ENCODE measurements around the gene KLRG1. TPM values are rescaled to one million over a fixed set of nuclear protein-coding genes. Genes with fewer than 3 reads are reported as not detected.

KLRG1 gene
- total and polyA plus RNA-seq, 3 donors from 2014 or later = 2.4 to 4.6 (median 3.5) TPM

DNA sequence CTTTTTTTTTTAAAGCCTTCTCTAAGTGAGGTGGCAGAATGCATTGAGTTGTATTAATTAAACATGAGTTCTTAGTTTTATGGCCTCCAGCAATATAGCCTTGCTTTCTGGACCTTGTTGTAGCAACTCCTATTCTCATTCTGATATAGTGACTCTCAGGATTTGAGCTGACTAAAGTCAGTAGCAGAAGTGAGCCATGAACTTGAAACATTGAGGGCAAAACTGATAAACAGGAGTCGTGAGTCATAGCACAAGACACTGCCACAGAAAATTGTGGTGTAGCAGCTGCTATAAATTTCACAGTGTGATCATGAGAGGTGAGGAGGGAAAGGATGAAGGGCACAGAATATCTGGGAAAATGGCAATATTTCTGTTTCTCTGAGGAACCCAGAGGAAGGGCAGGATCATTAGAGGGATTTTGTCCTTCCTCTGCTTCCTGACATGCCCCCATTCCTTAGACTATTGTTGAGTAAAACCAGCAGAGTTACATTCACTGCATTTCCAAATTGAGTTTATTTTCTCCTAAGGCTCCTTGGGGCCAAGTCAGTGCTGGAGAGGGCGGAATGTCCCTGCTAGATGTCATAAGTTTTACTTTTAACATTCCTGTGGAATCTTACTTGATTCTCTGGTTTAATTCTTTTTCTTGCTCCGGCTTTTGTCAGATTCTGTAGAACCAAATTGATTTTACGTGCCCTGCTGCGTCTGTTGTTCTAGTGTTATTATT, 7.5 kb downstream of the KLRG1 start:
- Histone ChIP-seq H3K4me1 (no peaks in the 10 kb centered on the region), H3K9me3 (no peaks in the 10 kb centered on the region), H3K27me3 (no peaks in the 10 kb centered on the region), H3K4me3 (no peak overlapping the region), H3K27ac (peak overlapping the region in 1 of 2 donors; percentile 52), H3K36me3 (ENCODE audit: low read depth, missing control alignments) (no peaks in the 10 kb centered on the region)
- WGBS, 2 donors = 73 to 76% methylated on average over 5 of the region's 5 CpGs
- intact Hi-C loops (cut with DNase I; ENCODE audit: low total_unique reads) = no loop called here
- TF ChIP-seq POLR2A (IDR thresholded peaks at IDR 0.05) = no peak
- TF ChIP-seq, protein P1, sequence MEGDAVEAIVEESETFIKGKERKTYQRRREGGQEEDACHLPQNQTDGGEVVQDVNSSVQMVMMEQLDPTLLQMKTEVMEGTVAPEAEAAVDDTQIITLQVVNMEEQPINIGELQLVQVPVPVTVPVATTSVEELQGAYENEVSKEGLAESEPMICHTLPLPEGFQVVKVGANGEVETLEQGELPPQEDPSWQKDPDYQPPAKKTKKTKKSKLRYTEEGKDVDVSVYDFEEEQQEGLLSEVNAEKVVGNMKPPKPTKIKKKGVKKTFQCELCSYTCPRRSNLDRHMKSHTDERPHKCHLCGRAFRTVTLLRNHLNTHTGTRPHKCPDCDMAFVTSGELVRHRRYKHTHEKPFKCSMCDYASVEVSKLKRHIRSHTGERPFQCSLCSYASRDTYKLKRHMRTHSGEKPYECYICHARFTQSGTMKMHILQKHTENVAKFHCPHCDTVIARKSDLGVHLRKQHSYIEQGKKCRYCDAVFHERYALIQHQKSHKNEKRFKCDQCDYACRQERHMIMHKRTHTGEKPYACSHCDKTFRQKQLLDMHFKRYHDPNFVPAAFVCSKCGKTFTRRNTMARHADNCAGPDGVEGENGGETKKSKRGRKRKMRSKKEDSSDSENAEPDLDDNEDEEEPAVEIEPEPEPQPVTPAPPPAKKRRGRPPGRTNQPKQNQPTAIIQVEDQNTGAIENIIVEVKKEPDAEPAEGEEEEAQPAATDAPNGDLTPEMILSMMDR (IDR thresholded peaks at IDR 0.05) = no peak
- peak; percentile 47 for DNase-seq

DNA sequence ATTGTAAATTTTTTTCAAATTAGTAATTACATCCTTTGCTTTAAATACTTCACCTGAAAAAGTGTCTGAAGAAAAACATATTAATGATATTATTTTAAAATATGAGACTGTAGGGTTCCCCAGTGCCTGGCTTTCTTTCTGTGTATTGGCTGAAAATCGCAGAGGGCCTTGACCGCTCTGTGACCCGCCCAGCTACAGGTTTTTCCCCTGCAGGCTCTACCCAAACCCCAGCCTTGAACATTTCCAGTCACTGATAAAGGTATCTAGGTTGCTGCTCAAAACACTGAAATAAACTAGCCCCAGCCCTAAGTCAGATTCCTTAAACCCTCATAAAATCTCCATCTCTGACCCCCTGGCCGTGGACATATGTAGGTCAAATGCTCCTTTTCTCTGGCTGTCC, 11.9 kb downstream of the KLRG1 start:
- no peak overlapping the region for H3K27ac ChIP-seq
- TF ChIP-seq, protein P1 (IDR thresholded peaks at IDR 0.05) = no peak
- TF ChIP-seq POLR2A (IDR thresholded peaks at IDR 0.05) = no peak
- no peaks in the 10 kb centered on the region for H3K36me3 ChIP-seq (ENCODE audit: low read depth, missing control alignments)
- H3K9me3 ChIP-seq = no peaks in the 10 kb centered on the region
- intact Hi-C loops (cut with DNase I; ENCODE audit: low total_unique reads) = no loop called here
- WGBS, 2 donors = 52 to 67% methylated on average over 4 of the region's 4 CpGs
- peak; percentile 18 for DNase-seq
- no peak overlapping the region for H3K4me3 ChIP-seq
- H3K4me1 ChIP-seq = no peaks in the 10 kb centered on the region
- H3K27me3 ChIP-seq = no peaks in the 10 kb centered on the region

DNA sequence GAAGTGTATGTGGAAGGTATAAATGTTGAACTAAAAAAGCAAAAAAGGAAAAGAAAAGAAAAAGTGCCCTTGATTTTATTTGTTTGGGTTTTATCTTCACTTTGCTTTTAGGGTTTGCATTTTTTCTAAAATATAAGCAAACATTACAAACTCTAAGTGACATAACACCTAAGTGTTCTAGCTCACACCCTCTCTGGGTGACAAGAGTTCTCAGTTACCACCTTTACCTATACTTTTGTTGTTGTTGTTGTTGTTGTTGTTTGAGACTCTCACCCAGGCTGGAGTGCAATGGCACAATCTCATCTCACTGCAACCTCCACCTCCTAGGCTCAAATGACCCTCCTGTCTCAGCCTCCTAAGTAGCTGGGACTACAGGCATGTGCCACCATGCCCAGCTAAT, 13.0 kb downstream of the KLRG1 start:
- H3K9me3 ChIP-seq = no peaks in the 10 kb centered on the region

DNA sequence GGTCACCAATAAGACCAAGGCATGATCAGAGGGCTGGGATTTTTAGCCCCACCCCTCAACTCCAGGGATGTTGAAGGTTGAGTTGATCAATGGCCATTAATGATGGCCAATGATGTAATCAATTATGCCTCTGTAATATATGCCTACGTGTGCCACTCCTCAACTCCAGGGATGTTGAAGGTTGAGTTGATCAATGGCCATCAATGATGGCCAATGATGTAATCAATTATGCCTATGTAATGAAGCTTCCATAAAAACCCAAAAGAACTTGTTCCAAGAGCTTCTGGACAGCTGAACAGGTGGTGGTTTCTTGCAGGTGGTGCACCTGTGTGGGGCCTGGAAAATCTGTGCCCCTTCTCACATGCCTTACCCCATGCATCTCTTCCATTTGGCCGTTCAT, 33.2 kb downstream of the KLRG1 start:
- no peaks in the 10 kb centered on the region for H3K27me3 ChIP-seq
- no peak overlapping the region for H3K4me3 ChIP-seq
- no peak for DNase-seq
- H3K27ac ChIP-seq = no peak overlapping the region
- H3K4me1 ChIP-seq = no peaks in the 10 kb centered on the region
- 86 to 91% methylated on average over 2 of the region's 2 CpGs for WGBS, 2 donors
- no peaks in the 10 kb centered on the region for H3K36me3 ChIP-seq (ENCODE audit: low read depth, missing control alignments)
- intact Hi-C loops (cut with DNase I; ENCODE audit: low total_unique reads) = no loop called here
- TF ChIP-seq POLR2A (IDR thresholded peaks at IDR 0.05) = no peak
- TF ChIP-seq, protein P1 (IDR thresholded peaks at IDR 0.05) = no peak
- H3K9me3 ChIP-seq = no peaks in the 10 kb centered on the region

More for the DNA sequence above, 13.0 kb downstream of the KLRG1 start:
- no peak for TF ChIP-seq POLR2A (IDR thresholded peaks at IDR 0.05)
- Histone ChIP-seq H3K4me1 (no peaks in the 10 kb centered on the region), H3K27me3 (no peaks in the 10 kb centered on the region), H3K4me3 (no peak overlapping the region), H3K27ac (no peak overlapping the region), H3K36me3 (ENCODE audit: low read depth, missing control alignments) (no peaks in the 10 kb centered on the region)
- intact Hi-C loops (cut with DNase I; ENCODE audit: low total_unique reads) = no loop called here
- DNase-seq = no peak

DNA sequence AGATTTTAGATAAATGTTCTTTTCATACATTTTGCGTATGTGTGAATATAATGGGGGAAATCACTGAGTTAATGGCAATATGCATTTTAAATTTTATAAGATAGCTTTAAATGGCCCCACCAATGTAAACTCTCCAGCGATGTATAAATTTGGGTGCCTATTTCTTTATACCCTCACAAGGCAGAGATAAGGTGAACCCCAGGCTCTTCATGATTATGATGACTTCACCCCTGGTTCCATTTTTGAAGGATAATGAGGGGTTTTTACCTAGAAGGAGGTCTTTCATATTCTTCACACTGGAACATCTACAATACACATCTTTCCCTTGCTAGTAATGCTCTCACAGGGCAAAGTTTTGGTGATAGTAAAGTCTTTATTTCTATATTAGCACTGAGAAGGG, 35.2 kb downstream of the KLRG1 start:
- Histone ChIP-seq H3K4me1 (no peaks in the 10 kb centered on the region), H3K36me3 (ENCODE audit: low read depth, missing control alignments) (no peaks in the 10 kb centered on the region), H3K27me3 (no peaks in the 10 kb centered on the region), H3K9me3 (no peaks in the 10 kb centered on the region), H3K27ac (no peak overlapping the region), H3K4me3 (no peak overlapping the region)
- TF ChIP-seq, protein P1 (IDR thresholded peaks at IDR 0.05) = no peak
- TF ChIP-seq POLR2A (IDR thresholded peaks at IDR 0.05) = no peak
- 90 to 93% methylated on average over 2 of the region's 2 CpGs for WGBS, 2 donors
- intact Hi-C loops (cut with DNase I; ENCODE audit: low total_unique reads) = no loop called here
- no peak for DNase-seq

Measured in testis (tissue), 3 donors.